ENCODE data around the gene ABCC4. TPM values are rescaled to one million over a fixed set of nuclear protein-coding genes. Genes with fewer than 3 reads are reported as not detected.

ABCC4 gene, protein sequence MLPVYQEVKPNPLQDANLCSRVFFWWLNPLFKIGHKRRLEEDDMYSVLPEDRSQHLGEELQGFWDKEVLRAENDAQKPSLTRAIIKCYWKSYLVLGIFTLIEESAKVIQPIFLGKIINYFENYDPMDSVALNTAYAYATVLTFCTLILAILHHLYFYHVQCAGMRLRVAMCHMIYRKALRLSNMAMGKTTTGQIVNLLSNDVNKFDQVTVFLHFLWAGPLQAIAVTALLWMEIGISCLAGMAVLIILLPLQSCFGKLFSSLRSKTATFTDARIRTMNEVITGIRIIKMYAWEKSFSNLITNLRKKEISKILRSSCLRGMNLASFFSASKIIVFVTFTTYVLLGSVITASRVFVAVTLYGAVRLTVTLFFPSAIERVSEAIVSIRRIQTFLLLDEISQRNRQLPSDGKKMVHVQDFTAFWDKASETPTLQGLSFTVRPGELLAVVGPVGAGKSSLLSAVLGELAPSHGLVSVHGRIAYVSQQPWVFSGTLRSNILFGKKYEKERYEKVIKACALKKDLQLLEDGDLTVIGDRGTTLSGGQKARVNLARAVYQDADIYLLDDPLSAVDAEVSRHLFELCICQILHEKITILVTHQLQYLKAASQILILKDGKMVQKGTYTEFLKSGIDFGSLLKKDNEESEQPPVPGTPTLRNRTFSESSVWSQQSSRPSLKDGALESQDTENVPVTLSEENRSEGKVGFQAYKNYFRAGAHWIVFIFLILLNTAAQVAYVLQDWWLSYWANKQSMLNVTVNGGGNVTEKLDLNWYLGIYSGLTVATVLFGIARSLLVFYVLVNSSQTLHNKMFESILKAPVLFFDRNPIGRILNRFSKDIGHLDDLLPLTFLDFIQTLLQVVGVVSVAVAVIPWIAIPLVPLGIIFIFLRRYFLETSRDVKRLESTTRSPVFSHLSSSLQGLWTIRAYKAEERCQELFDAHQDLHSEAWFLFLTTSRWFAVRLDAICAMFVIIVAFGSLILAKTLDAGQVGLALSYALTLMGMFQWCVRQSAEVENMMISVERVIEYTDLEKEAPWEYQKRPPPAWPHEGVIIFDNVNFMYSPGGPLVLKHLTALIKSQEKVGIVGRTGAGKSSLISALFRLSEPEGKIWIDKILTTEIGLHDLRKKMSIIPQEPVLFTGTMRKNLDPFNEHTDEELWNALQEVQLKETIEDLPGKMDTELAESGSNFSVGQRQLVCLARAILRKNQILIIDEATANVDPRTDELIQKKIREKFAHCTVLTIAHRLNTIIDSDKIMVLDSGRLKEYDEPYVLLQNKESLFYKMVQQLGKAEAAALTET (N-terminal part only)
- 11.0 TPM for polyA plus RNA-seq (2013, experiment 1 of 4)
- polyA plus RNA-seq (2013, experiment 2 of 4), result 12.5 TPM
- 8.4 TPM for polyA plus RNA-seq (2013, experiment 3 of 4)
- 8.2 TPM for polyA plus RNA-seq (2013, experiment 4 of 4)

GRCh38 chr13:95301183-95301967, at the start of gene ABCC4:
ABCC4 (minus strand) TSS chr13:95301451; CDS start chr13:95301314, 137 bp downstream.
- WGBS, 2 experiments, result 0 to 1% methylated on average over 98 of the region's 98 CpGs
- peaks cover 28% of the 10 kb centered on the region for H3K27me3 ChIP-seq (ENCODE audit: control insufficient read depth, insufficient read depth, low read length, poor library complexity, severe bottlenecking)
- H3K9me3 ChIP-seq (ENCODE audit: control insufficient read depth, low read length), result no peaks in the 10 kb centered on the region
- peak within 1 kb of the TSS; percentile 74 for H3K4me3 ChIP-seq (ENCODE audit: insufficient read depth, low read depth, low read length)
- H3K36me3 ChIP-seq (ENCODE audit: control insufficient read depth, insufficient read depth, low read length), result no peaks in the 10 kb centered on the region
- H3K27ac ChIP-seq (ENCODE audit: insufficient read depth, low read depth, low read length, poor library complexity, severe bottlenecking), result no peak within 1 kb of the TSS
- H3K4me1 ChIP-seq (ENCODE audit: control insufficient read depth, insufficient read depth, low read length), result no peaks in the 10 kb centered on the region

DNA sequence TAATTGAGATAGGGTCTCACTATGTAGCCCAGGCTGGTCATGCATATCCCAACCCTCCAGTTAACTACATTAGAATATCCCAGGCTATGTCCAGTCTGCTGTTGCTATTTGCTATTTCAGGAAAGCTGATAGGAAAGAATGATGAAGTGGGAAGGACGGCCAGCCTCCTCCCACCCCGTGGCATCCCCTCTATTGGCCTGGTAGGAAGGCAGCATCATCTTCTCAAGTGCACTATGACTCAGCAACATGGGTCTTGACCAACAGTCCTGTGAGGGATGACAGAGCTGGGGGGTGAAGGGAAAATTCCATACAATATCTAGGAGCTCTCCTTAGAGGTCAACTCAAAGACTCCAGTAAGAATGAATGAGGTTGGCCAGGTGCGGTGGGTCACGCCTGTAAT, 48.0 kb upstream of the ABCC4 start:
- WGBS, 2 experiments, result 89% methylated on average over 4 of the region's 4 CpGs
- H3K4me1 ChIP-seq (ENCODE audit: control insufficient read depth, insufficient read depth, low read length), result no peaks in the 10 kb centered on the region
- no peaks in the 10 kb centered on the region for H3K9me3 ChIP-seq (ENCODE audit: control insufficient read depth, low read length)
- H3K27me3 ChIP-seq (ENCODE audit: control insufficient read depth, insufficient read depth, low read length, poor library complexity, severe bottlenecking), result no peaks in the 10 kb centered on the region
- no peak overlapping the region for H3K27ac ChIP-seq (ENCODE audit: insufficient read depth, low read depth, low read length, poor library complexity, severe bottlenecking)
- H3K36me3 ChIP-seq (ENCODE audit: control insufficient read depth, insufficient read depth, low read length), result no peaks in the 10 kb centered on the region
- H3K4me3 ChIP-seq (ENCODE audit: insufficient read depth, low read depth, low read length), result no peak overlapping the region

DNA sequence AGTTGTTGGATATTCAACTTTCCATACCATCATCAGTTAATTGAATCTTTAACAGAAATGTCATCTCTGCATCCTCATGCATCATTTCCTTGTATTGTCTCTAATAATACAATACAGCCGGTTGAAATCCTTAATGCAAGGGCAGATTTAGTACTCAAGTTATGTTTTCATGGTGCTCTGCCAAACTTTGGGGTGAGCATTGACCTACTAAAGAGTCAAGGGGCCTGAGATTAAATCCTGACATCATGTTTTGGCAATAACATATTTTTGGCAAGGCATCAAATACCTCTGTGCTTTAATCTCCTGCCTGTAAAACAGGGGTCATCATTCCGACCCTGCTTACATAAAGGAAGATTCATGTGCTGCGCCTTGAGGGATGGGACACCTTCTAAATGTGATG, 42.7 kb upstream of the ABCC4 start:
- H3K9me3 ChIP-seq (ENCODE audit: control insufficient read depth, low read length), result no peaks in the 10 kb centered on the region
- H3K27ac ChIP-seq (ENCODE audit: insufficient read depth, low read depth, low read length, poor library complexity, severe bottlenecking), result no peak overlapping the region
- no peaks in the 10 kb centered on the region for H3K36me3 ChIP-seq (ENCODE audit: control insufficient read depth, insufficient read depth, low read length)
- no peaks in the 10 kb centered on the region for H3K27me3 ChIP-seq (ENCODE audit: control insufficient read depth, insufficient read depth, low read length, poor library complexity, severe bottlenecking)
- no peak overlapping the region for H3K4me3 ChIP-seq (ENCODE audit: insufficient read depth, low read depth, low read length)
- 97 to 98% methylated on average over 3 of the region's 3 CpGs for WGBS, 2 experiments
- no peaks in the 10 kb centered on the region for H3K4me1 ChIP-seq (ENCODE audit: control insufficient read depth, insufficient read depth, low read length)

GRCh38 chr13:95341441-95341840, 40.2 kb upstream of the ABCC4 start:
- Histone ChIP-seq H3K9me3 (ENCODE audit: control insufficient read depth, low read length) (no peaks in the 10 kb centered on the region), H3K4me3 (ENCODE audit: insufficient read depth, low read depth, low read length) (no peak overlapping the region), H3K36me3 (ENCODE audit: control insufficient read depth, insufficient read depth, low read length) (no peaks in the 10 kb centered on the region), H3K4me1 (ENCODE audit: control insufficient read depth, insufficient read depth, low read length) (no peaks in the 10 kb centered on the region), H3K27me3 (ENCODE audit: control insufficient read depth, insufficient read depth, low read length, poor library complexity, severe bottlenecking) (no peaks in the 10 kb centered on the region), H3K27ac (ENCODE audit: insufficient read depth, low read depth, low read length, poor library complexity, severe bottlenecking) (no peak overlapping the region)
- WGBS, 2 experiments, result 70 to 79% methylated on average over 5 of the region's 5 CpGs

DNA sequence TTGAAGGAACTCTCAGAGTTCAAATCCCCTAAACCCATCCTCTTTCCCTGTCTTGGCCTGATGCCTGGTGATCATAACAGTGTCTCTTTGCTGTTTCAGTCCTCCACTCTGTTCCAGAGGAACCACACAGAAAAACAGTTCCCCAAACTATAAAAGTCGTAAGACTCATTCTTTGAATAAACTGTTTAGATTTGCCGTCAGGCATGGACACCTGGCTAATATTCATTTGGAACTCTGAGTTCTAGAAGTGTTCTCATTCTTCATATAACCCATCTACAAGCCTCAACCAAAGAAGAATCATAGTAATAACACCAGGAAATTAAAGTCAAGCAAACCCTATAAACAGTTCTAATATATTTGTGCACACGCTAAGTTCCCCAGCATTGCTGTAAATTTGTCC, 37.7 kb upstream of the ABCC4 start:
- no peak overlapping the region for H3K27ac ChIP-seq (ENCODE audit: insufficient read depth, low read depth, low read length, poor library complexity, severe bottlenecking)
- no peaks in the 10 kb centered on the region for H3K9me3 ChIP-seq (ENCODE audit: control insufficient read depth, low read length)
- WGBS, 2 experiments, result 92 to 96% methylated on average over 3 of the region's 3 CpGs
- no peaks in the 10 kb centered on the region for H3K36me3 ChIP-seq (ENCODE audit: control insufficient read depth, insufficient read depth, low read length)
- no peak overlapping the region for H3K4me3 ChIP-seq (ENCODE audit: insufficient read depth, low read depth, low read length)
- H3K27me3 ChIP-seq (ENCODE audit: control insufficient read depth, insufficient read depth, low read length, poor library complexity, severe bottlenecking), result no peaks in the 10 kb centered on the region
- H3K4me1 ChIP-seq (ENCODE audit: control insufficient read depth, insufficient read depth, low read length), result no peaks in the 10 kb centered on the region

- Histone ChIP-seq H3K4me3 (ENCODE audit: insufficient read depth, low read depth, low read length) (no peak overlapping the region), H3K9me3 (ENCODE audit: control insufficient read depth, low read length) (no peaks in the 10 kb centered on the region), H3K4me1 (ENCODE audit: control insufficient read depth, insufficient read depth, low read length) (no peaks in the 10 kb centered on the region), H3K36me3 (ENCODE audit: control insufficient read depth, insufficient read depth, low read length) (no peaks in the 10 kb centered on the region), H3K27me3 (ENCODE audit: control insufficient read depth, insufficient read depth, low read length, poor library complexity, severe bottlenecking) (no peaks in the 10 kb centered on the region), H3K27ac (ENCODE audit: insufficient read depth, low read depth, low read length, poor library complexity, severe bottlenecking) (no peak overlapping the region)
- WGBS, 2 experiments, result 87 to 95% methylated on average over 3 of the region's 3 CpGs
Observed at GRCh38 chr13:95337597-95337996, 36.3 kb upstream of the ABCC4 start.

GRCh38 chr13:95335667-95336066, 34.4 kb upstream of the ABCC4 start:
- no peak overlapping the region for H3K4me3 ChIP-seq (ENCODE audit: insufficient read depth, low read depth, low read length)
- no peak overlapping the region for H3K27ac ChIP-seq (ENCODE audit: insufficient read depth, low read depth, low read length, poor library complexity, severe bottlenecking)
- no peaks in the 10 kb centered on the region for H3K27me3 ChIP-seq (ENCODE audit: control insufficient read depth, insufficient read depth, low read length, poor library complexity, severe bottlenecking)
- 68 to 70% methylated on average over 6 of the region's 6 CpGs for WGBS, 2 experiments
- no peaks in the 10 kb centered on the region for H3K4me1 ChIP-seq (ENCODE audit: control insufficient read depth, insufficient read depth, low read length)
- no peaks in the 10 kb centered on the region for H3K9me3 ChIP-seq (ENCODE audit: control insufficient read depth, low read length)
- no peaks in the 10 kb centered on the region for H3K36me3 ChIP-seq (ENCODE audit: control insufficient read depth, insufficient read depth, low read length)

DNA sequence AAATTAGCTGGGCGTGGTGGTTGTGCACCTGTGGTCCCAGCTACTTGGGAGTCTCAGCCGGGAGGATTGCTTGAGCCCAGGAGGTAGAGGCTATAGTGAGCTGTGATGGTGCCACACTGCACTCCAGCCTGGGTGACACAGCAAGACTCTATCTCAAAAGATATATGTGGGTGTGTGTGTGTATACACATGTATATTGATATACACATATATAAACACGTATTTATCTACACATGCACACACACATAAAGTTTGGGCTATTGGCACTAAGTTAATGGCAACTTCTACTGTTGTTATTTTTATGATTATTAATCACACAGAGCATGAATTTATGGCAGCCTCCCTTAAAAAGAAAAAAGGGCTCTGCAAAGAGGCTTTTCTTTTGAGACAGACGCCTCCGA, 27.1 kb upstream of the ABCC4 start:
- no peak overlapping the region for H3K27ac ChIP-seq (ENCODE audit: insufficient read depth, low read depth, low read length, poor library complexity, severe bottlenecking)
- no peaks in the 10 kb centered on the region for H3K36me3 ChIP-seq (ENCODE audit: control insufficient read depth, insufficient read depth, low read length)
- 92 to 95% methylated on average over 4 of the region's 5 CpGs for WGBS, 2 experiments
- no peaks in the 10 kb centered on the region for H3K4me1 ChIP-seq (ENCODE audit: control insufficient read depth, insufficient read depth, low read length)
- H3K27me3 ChIP-seq (ENCODE audit: control insufficient read depth, insufficient read depth, low read length, poor library complexity, severe bottlenecking), result no peaks in the 10 kb centered on the region
- no peak overlapping the region for H3K4me3 ChIP-seq (ENCODE audit: insufficient read depth, low read depth, low read length)
- H3K9me3 ChIP-seq (ENCODE audit: control insufficient read depth, low read length), result no peaks in the 10 kb centered on the region

DNA sequence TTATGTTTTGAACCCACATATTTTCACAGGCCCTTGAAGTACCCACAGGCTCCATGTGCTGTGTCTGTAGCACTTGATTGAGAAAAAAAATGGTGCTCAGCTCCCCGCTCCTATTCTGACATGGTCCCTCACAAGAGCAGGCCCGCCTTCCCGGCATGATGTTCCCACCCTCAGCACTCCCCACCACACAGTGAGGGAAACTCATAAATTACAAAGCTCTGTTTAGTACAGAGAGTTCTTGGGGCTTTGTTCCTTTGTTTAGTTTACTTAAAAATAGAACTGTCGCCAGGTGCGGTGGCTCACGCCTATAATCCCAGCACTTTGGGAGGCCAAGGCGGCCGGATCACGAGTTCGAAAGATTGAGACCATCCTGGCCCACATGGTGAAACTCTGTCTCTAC, 25.9 kb upstream of the ABCC4 start:
- 93 to 96% methylated on average over 9 to 10 of the region's 10 CpGs for WGBS, 2 experiments
- H3K27me3 ChIP-seq (ENCODE audit: control insufficient read depth, insufficient read depth, low read length, poor library complexity, severe bottlenecking), result no peaks in the 10 kb centered on the region
- H3K27ac ChIP-seq (ENCODE audit: insufficient read depth, low read depth, low read length, poor library complexity, severe bottlenecking), result no peak overlapping the region
- H3K4me3 ChIP-seq (ENCODE audit: insufficient read depth, low read depth, low read length), result no peak overlapping the region
- H3K36me3 ChIP-seq (ENCODE audit: control insufficient read depth, insufficient read depth, low read length), result no peaks in the 10 kb centered on the region
- H3K4me1 ChIP-seq (ENCODE audit: control insufficient read depth, insufficient read depth, low read length), result no peaks in the 10 kb centered on the region
- no peaks in the 10 kb centered on the region for H3K9me3 ChIP-seq (ENCODE audit: control insufficient read depth, low read length)

All from ectodermal cell (in vitro differentiated cells).